HG02623 (cell line): ENCODE results near the gene MARK2.

ENCODE experiments used
- ATAC-seq: cut with Tn5 transposase; IDR thresholded peaks from one replicate; pipeline ENCODE4 v1.9.1; 2021; ENCODE audit warnings: moderate library complexity; ENCODE audit not compliant: unreplicated experiment

MARK2 gene

GRCh38 chr11:63907808-63908530 is 69.1 kb downstream of the MARK2 start:
- no peak for ATAC-seq

- ATAC-seq, result no peak
These were observed 69.9 kb downstream of the MARK2 start for GRCh38 chr11:63908631-63909401.

- no peak for ATAC-seq
These were observed 70.9 kb downstream of the MARK2 start for GRCh38 chr11:63909591-63910506.

GRCh38 chr11:63910675-63911074 is 71.8 kb downstream of the MARK2 start:
- no peak for ATAC-seq

GRCh38 chr11:63911440-63911839 is 72.5 kb downstream of the MARK2 start:
- ATAC-seq, result no peak

GRCh38 chr11:63911876-63912275 is 73.0 kb downstream of the MARK2 start:
- no peak for ATAC-seq

GRCh38 chr11:63912678-63913077 is 73.8 kb downstream of the MARK2 start:
- no peak for ATAC-seq

GRCh38 chr11:63913866-63914830 is 75.2 kb downstream of the MARK2 start:
- no peak for ATAC-seq

- ATAC-seq, result no peak
These were observed 76.2 kb downstream of the MARK2 start for GRCh38 chr11:63914896-63915691.

- no peak for ATAC-seq
These were observed 77.3 kb downstream of the MARK2 start for GRCh38 chr11:63915961-63916836.

- ATAC-seq, result no peak
These were observed 78.2 kb downstream of the MARK2 start, which contains the start of gene RCOR2 for GRCh38 chr11:63916837-63917691. TSS of gene RCOR2 (minus strand) at chr11:63917164. CDS start at chr11:63916456, 708 bp downstream.

- ATAC-seq, result no peak
These were observed 79.0 kb downstream of the MARK2 start for GRCh38 chr11:63917692-63918506.

- ATAC-seq, result no peak
These were observed 79.7 kb downstream of the MARK2 start for GRCh38 chr11:63918507-63919191.

- ATAC-seq, result no peak
These were observed 80.6 kb downstream of the MARK2 start for GRCh38 chr11:63919267-63920125.
